SKM-1 (cell line): ENCODE measurements around the gene MIAT.
"Not testable (repeated sequence)": the region's sequence is repeated elsewhere in the genome, so short reads cannot be mapped to it uniquely, and the experiment has no call there.

Experiments used
- DNase-seq: peaks from one replicate; lab custom pipeline; 2025; ENCODE audit not compliant: unreplicated experiment; lab: John Stamatoyannopoulos, UW

Gene MIAT

GRCh38 chr22:26691377-26691716, 34.0 kb downstream of the MIAT start:
- DNase-seq: no peak

- no peak for DNase-seq
These were observed 34.8 kb downstream of the MIAT start for GRCh38 chr22:26692215-26692614.

DNA sequence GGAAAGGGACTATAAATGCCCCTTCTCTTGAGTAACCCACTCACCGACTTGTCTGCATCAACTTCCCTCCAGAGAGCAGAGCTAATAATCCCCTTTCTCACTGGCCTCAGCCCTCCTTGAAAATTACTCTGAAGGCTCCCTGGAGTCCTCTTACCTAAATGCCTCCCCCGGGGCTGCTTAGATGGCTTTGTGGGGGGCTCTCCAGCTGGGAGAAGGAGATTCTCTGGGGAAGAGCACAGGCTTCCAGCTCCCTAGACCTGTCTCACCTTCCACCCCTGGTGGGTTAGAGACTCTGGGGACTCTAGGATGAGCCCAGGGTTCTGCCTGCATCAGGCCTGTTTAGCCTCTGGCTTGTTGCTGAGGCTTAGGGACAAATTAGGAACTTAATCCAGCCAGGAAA, 39.8 kb downstream of the MIAT start:
- no peak for DNase-seq

- DNase-seq: no peak
These were observed 43.1 kb downstream of the MIAT start for GRCh38 chr22:26700462-26700861.

- no peak for DNase-seq
These were observed 43.5 kb downstream of the MIAT start for GRCh38 chr22:26700886-26701285.

GRCh38 chr22:26701323-26701722, 43.9 kb downstream of the MIAT start:
- no peak for DNase-seq

GRCh38 chr22:26702906-26703830, 45.8 kb downstream of the MIAT start:
- DNase-seq: no peak

DNA sequence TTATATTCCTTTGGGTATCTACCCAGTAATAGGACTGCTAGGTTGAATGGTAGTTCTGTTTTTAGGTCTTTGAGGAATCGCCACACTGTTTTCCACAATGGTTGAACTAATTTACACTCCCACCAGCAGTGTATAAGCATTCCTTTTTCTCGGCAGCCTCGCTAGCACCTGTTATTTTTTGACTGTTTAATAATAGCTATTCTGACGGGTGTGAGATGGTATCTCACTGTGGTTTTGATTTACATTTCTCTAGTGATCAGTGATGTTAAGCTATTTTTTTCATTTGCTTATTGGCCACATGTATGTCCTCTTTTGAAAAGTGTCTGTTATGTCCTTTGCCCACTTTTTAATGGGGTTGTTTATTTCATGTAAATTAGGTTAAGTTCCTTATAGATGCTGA, 48.0 kb downstream of the MIAT start:
- DNase-seq: not testable (repeated sequence)

DNA sequence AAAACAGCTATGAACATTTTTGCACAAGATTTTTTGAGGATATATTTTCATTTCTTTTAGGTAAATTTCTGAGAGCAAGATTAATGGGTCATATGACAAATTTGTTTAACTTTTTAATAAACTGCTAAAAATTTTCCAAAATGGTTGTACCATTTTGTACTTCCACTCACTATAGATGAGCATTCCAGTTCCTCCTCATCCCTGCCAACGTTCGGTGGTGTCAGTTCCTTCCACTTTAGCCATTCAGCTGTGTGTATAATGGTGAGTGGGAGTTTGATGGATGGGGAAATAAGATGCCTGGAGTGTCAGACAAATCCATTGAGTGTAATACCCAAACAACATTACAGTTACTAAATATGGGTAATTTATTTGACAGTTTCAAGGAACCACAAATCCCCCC, 49.7 kb downstream of the MIAT start:
- no peak for DNase-seq

- no peak for DNase-seq
These were observed 50.2 kb downstream of the MIAT start for GRCh38 chr22:26707581-26707980.

GRCh38 chr22:26708256-26709009, 51.0 kb downstream of the MIAT start:
- DNase-seq: no peak

GRCh38 chr22:26709617-26710390, 52.4 kb downstream of the MIAT start:
- no peak for DNase-seq

GRCh38 chr22:26711205-26711963, 54.0 kb downstream of the MIAT start:
- DNase-seq: no peak

DNA sequence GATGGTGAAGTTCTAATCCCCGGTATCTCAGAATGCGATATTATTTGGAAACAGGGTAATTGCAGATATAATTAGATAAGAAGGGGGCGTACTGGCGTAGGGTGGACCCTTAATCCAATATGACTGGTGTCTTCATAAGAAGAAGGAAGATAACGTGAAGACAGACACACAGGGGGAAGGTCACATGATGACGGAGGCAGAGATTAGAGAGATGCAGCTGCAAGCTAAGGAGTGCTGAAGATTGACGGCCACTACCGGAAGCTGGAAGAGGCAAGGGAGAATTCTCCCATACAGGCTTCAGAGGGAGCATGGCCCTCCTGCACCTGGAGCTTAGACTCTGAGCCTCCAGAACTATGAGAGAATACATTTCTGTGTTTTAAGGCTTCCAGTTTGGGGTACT, 54.8 kb downstream of the MIAT start:
- DNase-seq: no peak

DNA sequence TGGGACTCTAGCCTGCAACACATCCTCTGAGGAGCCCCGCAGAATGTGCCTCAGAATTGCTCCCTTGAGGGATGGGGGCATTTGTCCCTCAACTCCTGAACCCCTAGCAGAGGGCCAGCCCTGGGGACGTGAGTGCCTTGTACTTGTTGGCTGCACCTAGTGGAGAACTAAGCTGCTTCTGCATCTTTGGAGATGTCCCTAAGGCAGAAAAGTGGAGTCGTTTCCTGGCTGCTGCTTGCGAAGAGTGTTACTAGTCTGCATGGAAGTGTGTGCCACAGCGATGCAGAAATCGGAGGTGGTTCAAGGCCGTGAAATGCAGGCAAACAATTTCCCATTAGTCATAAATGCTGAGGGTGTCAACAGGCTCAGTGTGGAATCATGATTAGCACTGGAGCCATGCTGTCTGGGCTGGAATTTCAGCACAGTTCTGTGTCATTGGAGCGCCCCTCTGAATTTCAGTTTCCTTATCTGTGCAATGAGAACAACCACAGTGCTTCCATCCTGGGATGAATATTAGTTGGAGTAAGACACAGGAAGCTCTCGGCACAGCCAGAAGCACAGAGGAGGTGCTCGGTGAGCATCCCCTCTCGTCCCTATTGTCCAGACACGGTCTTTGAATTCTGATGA, 56.5 kb downstream of the MIAT start:
- DNase-seq: no peak

- no peak for DNase-seq
These were observed 57.6 kb downstream of the MIAT start for GRCh38 chr22:26714971-26715370.

GRCh38 chr22:26715392-26715936, 58.1 kb downstream of the MIAT start:
- DNase-seq: no peak

- no peak for DNase-seq
These were observed 61.1 kb downstream of the MIAT start for GRCh38 chr22:26718488-26718887.

- DNase-seq: no peak
These were observed 61.5 kb downstream of the MIAT start for GRCh38 chr22:26718905-26719304.

- DNase-seq: no peak
These were observed 64.8 kb downstream of the MIAT start for GRCh38 chr22:26722159-26722558.
